H1 (cell line): ENCODE measurements around the gene PSMG2.

Source experiments
- EP300 ChIP-seq, 2 experiments: IDR thresholded peaks; 1 replicate in 1 of 2; 2 replicates in 1 of 2; pipeline ENCODE4 v1.6.1; 2011 to 2012; ENCODE audit warnings: low read depth in 2 of 2, low read length in 2 of 2, mild to moderate bottlenecking in 2 of 2, borderline replicate concordance in 1 of 2, inconsistent platforms in 1 of 2, moderate library complexity in 1 of 2
- EZH2 ChIP-seq: fragments of 200-600 bp; sonication (generic); IDR thresholded peaks from 2 replicates; pipeline ENCODE4 v1.7.1; 2012; ENCODE audit warnings: low read depth, mild to moderate bottlenecking, moderate library complexity, low read length, inconsistent platforms; ENCODE audit not compliant: severe bottlenecking
- MAFK ChIP-seq: IDR thresholded peaks from 2 replicates; pipeline ENCODE4 v1.6.1; 2012; ENCODE audit warnings: low read depth, mild to moderate bottlenecking, improper control_type of control experiment, low read length
- MAX ChIP-seq: IDR thresholded peaks from 2 replicates; pipeline ENCODE4 v1.6.1; 2012; ENCODE audit warnings: inconsistent platforms
- SP2 ChIP-seq: IDR thresholded peaks from 2 replicates; pipeline ENCODE4 v1.6.1; 2012; ENCODE audit warnings: mild to moderate bottlenecking, low read length, inconsistent platforms
- TF ChIP-seq, protein P1 (sequence below), 3 experiments: IDR thresholded peaks; 1 replicate in 2 of 3; 2 replicates in 1 of 3; pipeline versions ENCODE4 v1.5.1 to v1.6.1; 2011; ENCODE audit warnings: low read length in 3 of 3, mild to moderate bottlenecking in 3 of 3, inconsistent platforms in 2 of 3, low read depth in 1 of 3, moderate library complexity in 1 of 3; ENCODE audit not compliant: insufficient read depth in 1 of 3; ENCODE audit errors: control extremely low read depth in 1 of 3

GRCh38 chr18:12694032-12694431, 8.8 kb upstream of the PSMG2 start:
- TF ChIP-seq, protein P1, sequence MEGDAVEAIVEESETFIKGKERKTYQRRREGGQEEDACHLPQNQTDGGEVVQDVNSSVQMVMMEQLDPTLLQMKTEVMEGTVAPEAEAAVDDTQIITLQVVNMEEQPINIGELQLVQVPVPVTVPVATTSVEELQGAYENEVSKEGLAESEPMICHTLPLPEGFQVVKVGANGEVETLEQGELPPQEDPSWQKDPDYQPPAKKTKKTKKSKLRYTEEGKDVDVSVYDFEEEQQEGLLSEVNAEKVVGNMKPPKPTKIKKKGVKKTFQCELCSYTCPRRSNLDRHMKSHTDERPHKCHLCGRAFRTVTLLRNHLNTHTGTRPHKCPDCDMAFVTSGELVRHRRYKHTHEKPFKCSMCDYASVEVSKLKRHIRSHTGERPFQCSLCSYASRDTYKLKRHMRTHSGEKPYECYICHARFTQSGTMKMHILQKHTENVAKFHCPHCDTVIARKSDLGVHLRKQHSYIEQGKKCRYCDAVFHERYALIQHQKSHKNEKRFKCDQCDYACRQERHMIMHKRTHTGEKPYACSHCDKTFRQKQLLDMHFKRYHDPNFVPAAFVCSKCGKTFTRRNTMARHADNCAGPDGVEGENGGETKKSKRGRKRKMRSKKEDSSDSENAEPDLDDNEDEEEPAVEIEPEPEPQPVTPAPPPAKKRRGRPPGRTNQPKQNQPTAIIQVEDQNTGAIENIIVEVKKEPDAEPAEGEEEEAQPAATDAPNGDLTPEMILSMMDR (IDR thresholded peaks at IDR 0.05; ENCODE audit: control extremely low read depth in 1 of 3, insufficient read depth in 1 of 3, low read depth in 1 of 3, low read length in 3 of 3): no peak
- TF ChIP-seq SP2 (no peak), EP300 (IDR thresholded peaks at IDR 0.05; ENCODE audit: borderline replicate concordance in 1 of 2, low read depth in 2 of 2, low read length in 2 of 2) (no peak), MAFK (no peak), EZH2 (no peak), MAX (no peak)
